Activated CD8-positive, alpha-beta memory T cell treated with anti-CD3 and anti-CD28 coated beads, Interleukin-2, amount 50 U/mL, for 1 hour (primary cell): Measurements from ENCODE around the gene C2orf42.
A peak's percentile ranks its signal among the peaks of the same experiment; 100 is the strongest.
"Not testable (repeated sequence)": the region's sequence is repeated elsewhere in the genome, so short reads cannot be mapped to it uniquely, and the experiment has no call there.

ENCODE experiments used
- DNase-seq: peaks from one replicate; pipeline ENCODE4 v3.0.0-alpha.2; 2020; ENCODE audit errors: extremely low read depth

The C2orf42 gene

GRCh38 chr2:70190418-70191243, at the start of gene C2orf42:
C2orf42 (minus strand) TSS chr2:70191019; CDS start chr2:70181985, 9,034 bp downstream.
- peak; percentile 90 for DNase-seq

- DNase-seq: no peak
Observed at GRCh38 chr2:70240599-70240998, 49.8 kb upstream of the C2orf42 start.

GRCh38 chr2:70233926-70234325, 43.1 kb upstream of the C2orf42 start:
- no peak for DNase-seq

- DNase-seq: no peak
Observed at GRCh38 chr2:70226781-70227180, 36.0 kb upstream of the C2orf42 start.

- not testable (repeated sequence) for DNase-seq
Observed at GRCh38 chr2:70223305-70223704, 32.5 kb upstream of the C2orf42 start.

- DNase-seq: no peak
Observed at GRCh38 chr2:70214953-70215549, 24.2 kb upstream of the C2orf42 start.

- no peak for DNase-seq
Observed at GRCh38 chr2:70214365-70214764, 23.5 kb upstream of the C2orf42 start.

GRCh38 chr2:70212298-70212932, 21.6 kb upstream of the C2orf42 start:
- DNase-seq: no peak

GRCh38 chr2:70211595-70211994, 20.8 kb upstream of the C2orf42 start:
- no peak for DNase-seq

- DNase-seq: no peak
Observed at GRCh38 chr2:70204452-70204851, 13.6 kb upstream of the C2orf42 start.

- DNase-seq: no peak
Observed at GRCh38 chr2:70203086-70203485, 12.3 kb upstream of the C2orf42 start.

GRCh38 chr2:70202236-70202806, 11.5 kb upstream of the C2orf42 start:
- no peak for DNase-seq

- no peak for DNase-seq
Observed at GRCh38 chr2:70201831-70202230, 11.0 kb upstream of the C2orf42 start.

GRCh38 chr2:70201225-70201768, 10.5 kb upstream of the C2orf42 start:
- DNase-seq: no peak

- DNase-seq: no peak
Observed at GRCh38 chr2:70199320-70199864, 8.6 kb upstream of the C2orf42 start.

GRCh38 chr2:70192516-70192915, 1.7 kb upstream of the C2orf42 start:
- no peak for DNase-seq

GRCh38 chr2:70191244-70191735, 471 bp upstream of the C2orf42 start:
- no peak for DNase-seq

- DNase-seq: no peak
Observed at GRCh38 chr2:70188460-70188859, 2.4 kb downstream of the C2orf42 start.

GRCh38 chr2:70187170-70187569, 3.6 kb downstream of the C2orf42 start:
- DNase-seq: not testable (repeated sequence)

- DNase-seq: no peak
Observed at GRCh38 chr2:70182689-70183088, 8.1 kb downstream of the C2orf42 start.

- DNase-seq: no peak
Observed at GRCh38 chr2:70181363-70181956, 9.4 kb downstream of the C2orf42 start.
